ENCODE results near the gene ALDH2.
"Not testable (repeated sequence)": the region's sequence is repeated elsewhere in the genome, so short reads cannot be mapped to it uniquely, and the experiment has no call there.

ALDH2 gene

GRCh38 chr12:111822886-111823285, 56.2 kb downstream of the ALDH2 start:
- ATAC-seq (no peak), DNase-seq (no peak)
- H3K36me3 Mint-ChIP-seq (ENCODE audit: low read depth) = no peaks in the 10 kb centered on the region

GRCh38 chr12:111823891-111824290, 57.2 kb downstream of the ALDH2 start:
- no peak overlapping the region for H3K4me3 Mint-ChIP-seq
- no peak overlapping the region for H3K27ac Mint-ChIP-seq
- no peaks in the 10 kb centered on the region for H3K9me3 Mint-ChIP-seq
- no peaks in the 10 kb centered on the region for H3K36me3 Mint-ChIP-seq (ENCODE audit: low read depth)
- no peak for DNase-seq
- no peaks in the 10 kb centered on the region for H3K4me1 Mint-ChIP-seq
- H3K27me3 Mint-ChIP-seq = no peaks in the 10 kb centered on the region
- no peak for ATAC-seq

More at GRCh38 chr12:111822886-111823285, 56.2 kb downstream of the ALDH2 start:
- no peak overlapping the region for H3K27ac Mint-ChIP-seq
- H3K4me3 Mint-ChIP-seq = no peak overlapping the region
- no peaks in the 10 kb centered on the region for H3K4me1 Mint-ChIP-seq
- no peaks in the 10 kb centered on the region for H3K9me3 Mint-ChIP-seq
- no peaks in the 10 kb centered on the region for H3K27me3 Mint-ChIP-seq

GRCh38 chr12:111824312-111824711, 57.6 kb downstream of the ALDH2 start:
- not testable (repeated sequence) for ATAC-seq; H3K9me3 Mint-ChIP-seq; H3K27me3 Mint-ChIP-seq; H3K27ac Mint-ChIP-seq; DNase-seq; H3K36me3 Mint-ChIP-seq (ENCODE audit: low read depth); H3K4me3 Mint-ChIP-seq; H3K4me1 Mint-ChIP-seq

GRCh38 chr12:111825509-111825908, 58.8 kb downstream of the ALDH2 start:
- H3K4me3 Mint-ChIP-seq = no peak overlapping the region
- H3K4me1 Mint-ChIP-seq = no peaks in the 10 kb centered on the region
- H3K27me3 Mint-ChIP-seq = no peaks in the 10 kb centered on the region
- ATAC-seq = no peak
- H3K9me3 Mint-ChIP-seq = no peaks in the 10 kb centered on the region
- no peak for DNase-seq
- H3K36me3 Mint-ChIP-seq (ENCODE audit: low read depth) = no peaks in the 10 kb centered on the region
- H3K27ac Mint-ChIP-seq = no peak overlapping the region

GRCh38 chr12:111826316-111826715, 59.6 kb downstream of the ALDH2 start:
- H3K4me3 Mint-ChIP-seq = no peak overlapping the region
- no peak for ATAC-seq
- DNase-seq = no peak
- H3K27ac Mint-ChIP-seq = no peak overlapping the region
- H3K4me1 Mint-ChIP-seq = no peaks in the 10 kb centered on the region
- no peaks in the 10 kb centered on the region for H3K27me3 Mint-ChIP-seq
- no peaks in the 10 kb centered on the region for H3K9me3 Mint-ChIP-seq
- H3K36me3 Mint-ChIP-seq (ENCODE audit: low read depth) = no peaks in the 10 kb centered on the region

- ATAC-seq = no peak
- Mint-ChIP-seq H3K9me3 (no peaks in the 10 kb centered on the region), H3K4me1 (no peaks in the 10 kb centered on the region), H3K36me3 (ENCODE audit: low read depth) (no peaks in the 10 kb centered on the region), H3K4me3 (no peak overlapping the region), H3K27me3 (no peaks in the 10 kb centered on the region), H3K27ac (no peak overlapping the region)
- DNase-seq = no peak
These were observed 60.3 kb downstream of the ALDH2 start for GRCh38 chr12:111826992-111827391.

GRCh38 chr12:111827907-111828306, 61.2 kb downstream of the ALDH2 start:
- no peaks in the 10 kb centered on the region for H3K9me3 Mint-ChIP-seq
- no peaks in the 10 kb centered on the region for H3K27me3 Mint-ChIP-seq
- H3K4me1 Mint-ChIP-seq = no peaks in the 10 kb centered on the region
- no peak overlapping the region for H3K4me3 Mint-ChIP-seq
- DNase-seq (no peak), ATAC-seq (no peak)
- H3K27ac Mint-ChIP-seq = no peak overlapping the region
- no peaks in the 10 kb centered on the region for H3K36me3 Mint-ChIP-seq (ENCODE audit: low read depth)

GRCh38 chr12:111828338-111828979, 61.7 kb downstream of the ALDH2 start:
- no peaks in the 10 kb centered on the region for H3K4me1 Mint-ChIP-seq
- H3K27ac Mint-ChIP-seq = no peak overlapping the region
- no peaks in the 10 kb centered on the region for H3K36me3 Mint-ChIP-seq (ENCODE audit: low read depth)
- H3K4me3 Mint-ChIP-seq = no peak overlapping the region
- no peaks in the 10 kb centered on the region for H3K9me3 Mint-ChIP-seq
- no peaks in the 10 kb centered on the region for H3K27me3 Mint-ChIP-seq
- DNase-seq = no peak
- no peak for ATAC-seq

- H3K4me1 Mint-ChIP-seq; DNase-seq; H3K4me3 Mint-ChIP-seq; H3K27me3 Mint-ChIP-seq; H3K36me3 Mint-ChIP-seq (ENCODE audit: low read depth); H3K9me3 Mint-ChIP-seq; ATAC-seq; H3K27ac Mint-ChIP-seq: not testable (repeated sequence)
These were observed 62.9 kb downstream of the ALDH2 start for GRCh38 chr12:111829635-111830034.

- not testable (repeated sequence) for ATAC-seq, DNase-seq, H3K9me3 Mint-ChIP-seq, H3K4me3 Mint-ChIP-seq, H3K27ac Mint-ChIP-seq, H3K27me3 Mint-ChIP-seq
- H3K4me1 Mint-ChIP-seq = peaks cover 15% of the 10 kb centered on the region
- H3K36me3 Mint-ChIP-seq (ENCODE audit: low read depth) = peaks cover 12% of the 10 kb centered on the region
These were observed 68.1 kb downstream of the ALDH2 start for GRCh38 chr12:111834740-111835386.

- peaks cover 23% of the 10 kb centered on the region for H3K4me1 Mint-ChIP-seq
- not testable (repeated sequence) for H3K27me3 Mint-ChIP-seq, H3K4me3 Mint-ChIP-seq, H3K9me3 Mint-ChIP-seq, ATAC-seq, H3K27ac Mint-ChIP-seq, DNase-seq
- peaks cover 20% of the 10 kb centered on the region for H3K36me3 Mint-ChIP-seq (ENCODE audit: low read depth)
These were observed 68.9 kb downstream of the ALDH2 start for GRCh38 chr12:111835531-111836181.

GRCh38 chr12:111838353-111838752, 71.6 kb downstream of the ALDH2 start:
- H3K27me3 Mint-ChIP-seq = no peaks in the 10 kb centered on the region
- peaks cover 33% of the 10 kb centered on the region for H3K36me3 Mint-ChIP-seq (ENCODE audit: low read depth)
- no peak overlapping the region for H3K4me3 Mint-ChIP-seq
- no peak for DNase-seq
- H3K4me1 Mint-ChIP-seq = peaks cover 37% of the 10 kb centered on the region
- no peak overlapping the region for H3K27ac Mint-ChIP-seq
- ATAC-seq = no peak
- H3K9me3 Mint-ChIP-seq = no peaks in the 10 kb centered on the region

GRCh38 chr12:111840807-111841206, 74.1 kb downstream of the ALDH2 start:
- H3K4me1 Mint-ChIP-seq = peaks cover 51% of the 10 kb centered on the region
- no peak for ATAC-seq
- H3K36me3 Mint-ChIP-seq (ENCODE audit: low read depth) = peaks cover 39% of the 10 kb centered on the region
- H3K27me3 Mint-ChIP-seq = no peaks in the 10 kb centered on the region
- no peaks in the 10 kb centered on the region for H3K9me3 Mint-ChIP-seq
- H3K27ac Mint-ChIP-seq = peak overlapping the region; percentile 99
- DNase-seq = no peak
- peak overlapping the region; percentile 95 for H3K4me3 Mint-ChIP-seq

- H3K4me1 Mint-ChIP-seq = peaks cover 56% of the 10 kb centered on the region
- H3K27ac Mint-ChIP-seq = peak overlapping the region; percentile 99
- H3K27me3 Mint-ChIP-seq = no peaks in the 10 kb centered on the region
- peak overlapping the region; percentile 95 for H3K4me3 Mint-ChIP-seq
- H3K36me3 Mint-ChIP-seq (ENCODE audit: low read depth) = peaks cover 43% of the 10 kb centered on the region
- ATAC-seq (peak; percentile 0), DNase-seq (no peak)
- H3K9me3 Mint-ChIP-seq = no peaks in the 10 kb centered on the region
These were observed 74.6 kb downstream of the ALDH2 start for GRCh38 chr12:111841236-111841749.

Data from activated naive CD8-positive, alpha-beta T cell treated with anti-CD3 and anti-CD28 coated beads, Interleukin-2, amount 50 U/mL, for 24 hours (primary cell).